Stimulated activated CD4-positive, alpha-beta T cell treated with anti-CD3 and anti-CD28 coated beads, TNF-alpha, amount 100 ng/mL, for 4 hours (primary cell): ENCODE data around the gene ABCA9.

ENCODE experiments used
- DNase-seq, 3 experiments: peaks; one replicate each; pipeline ENCODE4 v3.0.0-alpha.2; 2020; ENCODE audit warnings: low read depth in 3 of 3

Gene ABCA9

DNA sequence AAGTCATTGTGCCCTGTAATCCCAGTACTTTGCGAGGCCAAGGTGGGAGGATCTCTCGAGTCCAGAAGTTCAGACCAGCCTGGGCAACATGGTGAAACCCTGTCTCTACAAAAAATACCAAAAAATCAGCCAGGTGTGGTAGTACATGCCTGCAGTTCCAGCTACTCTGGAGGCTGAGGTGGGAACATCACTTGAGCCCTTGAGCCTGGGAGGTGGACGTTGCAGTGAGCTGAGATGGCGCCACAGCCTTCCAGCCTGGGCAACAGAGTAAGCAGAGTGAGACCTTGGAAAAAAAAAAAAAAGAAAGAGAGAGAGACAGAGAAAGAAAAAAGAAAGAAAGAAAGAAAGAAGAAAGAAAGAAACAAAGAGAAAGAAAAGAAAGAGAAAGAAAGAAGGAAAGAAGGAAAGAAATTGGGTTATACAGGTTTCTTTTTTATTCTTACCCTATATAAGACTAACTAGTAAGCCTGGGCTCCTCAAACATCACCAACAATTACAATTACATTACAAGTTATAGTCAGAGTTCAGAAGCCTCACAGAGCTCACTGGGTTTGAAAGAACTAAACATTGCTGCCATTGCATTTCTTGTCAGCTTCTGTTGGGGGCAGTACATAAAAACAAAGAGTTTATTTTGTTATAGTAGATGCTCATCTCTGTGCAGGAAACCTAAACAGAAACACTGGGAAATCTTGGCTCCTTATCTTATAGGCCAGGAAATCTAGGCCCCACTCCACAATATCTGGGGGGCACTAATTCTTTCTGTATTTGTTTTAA lies 6.7 kb upstream of the ABCA9 start:
- no peak for DNase-seq

- no peak for DNase-seq
Measured at GRCh38 chr17:69066482-69066881, 5.8 kb upstream of the ABCA9 start.

DNA sequence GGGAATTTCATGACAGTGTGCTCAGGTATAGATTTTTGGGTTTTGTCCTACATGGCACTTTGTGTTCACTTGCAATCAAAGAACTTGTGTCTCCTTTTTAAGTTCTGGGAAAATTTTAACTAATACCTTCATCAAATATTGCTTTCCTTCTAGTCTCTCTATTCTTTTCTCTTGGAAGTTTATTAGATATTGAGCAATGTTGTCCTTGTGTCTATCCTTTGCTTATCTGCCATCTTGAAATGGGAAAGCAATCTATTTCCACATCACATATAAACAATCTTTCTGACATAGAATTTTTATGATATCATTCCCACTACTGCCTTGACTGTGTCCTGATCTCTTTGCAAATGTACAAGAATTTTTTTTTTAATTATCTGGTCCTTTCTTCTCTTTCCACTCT lies 4.4 kb upstream of the ABCA9 start:
- DNase-seq: no peak

GRCh38 chr17:69064476-69064875 lies 3.7 kb upstream of the ABCA9 start:
- DNase-seq: no peak

DNA sequence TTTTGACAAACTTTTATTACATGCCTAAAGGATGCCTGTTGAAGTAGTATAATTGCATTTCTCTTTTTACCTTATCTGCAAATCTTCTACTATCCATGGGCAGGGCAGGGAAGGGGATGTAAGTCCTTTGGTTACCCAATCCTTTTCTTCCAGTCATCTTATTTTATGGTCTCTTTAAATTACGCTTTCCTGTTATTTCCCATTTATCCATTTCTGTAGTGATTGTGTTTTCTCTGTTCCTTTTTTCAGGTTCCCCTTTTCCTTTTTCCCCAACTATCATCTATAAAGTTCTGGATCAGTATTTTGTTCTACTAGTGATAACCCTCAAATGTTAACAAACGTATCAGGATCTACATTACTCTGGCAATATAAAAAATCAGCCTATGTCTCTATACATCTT lies 3.3 kb upstream of the ABCA9 start:
- no peak for DNase-seq

GRCh38 chr17:69062860-69063581 lies 2.3 kb upstream of the ABCA9 start:
- DNase-seq: no peak

DNA sequence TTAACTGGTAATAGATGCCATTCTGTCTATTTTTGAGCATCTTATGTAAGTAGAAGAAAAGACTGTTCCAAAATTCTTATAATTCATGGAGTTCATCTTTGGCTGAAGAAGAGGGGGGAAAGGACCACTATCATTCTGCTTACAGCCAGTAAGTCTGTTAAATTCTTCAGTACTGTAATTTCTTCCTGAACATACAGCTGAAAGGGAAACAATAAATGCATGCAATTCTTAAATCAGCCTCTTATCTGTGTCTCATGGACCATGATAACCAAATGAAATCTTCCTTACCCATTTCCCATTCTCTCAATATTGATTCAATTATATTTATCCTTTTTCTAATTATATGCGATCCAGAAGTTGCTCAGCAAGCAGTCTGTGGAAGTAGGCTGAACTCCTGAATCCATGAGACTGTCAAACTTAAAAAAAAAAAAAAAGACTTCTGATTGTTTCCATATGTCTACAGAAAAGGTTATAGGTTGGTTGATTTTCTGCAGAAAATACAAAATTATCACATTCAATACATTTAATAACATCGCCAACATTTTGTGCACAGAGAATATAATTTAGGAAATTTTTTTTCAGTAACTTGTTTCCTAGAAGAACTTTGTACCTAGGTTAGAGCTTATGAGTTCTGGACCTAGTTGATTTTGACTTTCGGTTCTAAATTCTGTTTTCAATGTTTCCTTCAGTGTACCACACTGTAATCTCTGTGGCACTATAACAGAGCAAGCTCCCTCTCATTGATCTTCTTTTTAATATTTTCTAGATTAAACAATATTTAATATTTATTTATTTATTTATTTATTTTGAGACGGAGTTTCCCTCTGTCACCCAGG lies 1.2 kb upstream of the ABCA9 start:
- no peak for DNase-seq

DNA sequence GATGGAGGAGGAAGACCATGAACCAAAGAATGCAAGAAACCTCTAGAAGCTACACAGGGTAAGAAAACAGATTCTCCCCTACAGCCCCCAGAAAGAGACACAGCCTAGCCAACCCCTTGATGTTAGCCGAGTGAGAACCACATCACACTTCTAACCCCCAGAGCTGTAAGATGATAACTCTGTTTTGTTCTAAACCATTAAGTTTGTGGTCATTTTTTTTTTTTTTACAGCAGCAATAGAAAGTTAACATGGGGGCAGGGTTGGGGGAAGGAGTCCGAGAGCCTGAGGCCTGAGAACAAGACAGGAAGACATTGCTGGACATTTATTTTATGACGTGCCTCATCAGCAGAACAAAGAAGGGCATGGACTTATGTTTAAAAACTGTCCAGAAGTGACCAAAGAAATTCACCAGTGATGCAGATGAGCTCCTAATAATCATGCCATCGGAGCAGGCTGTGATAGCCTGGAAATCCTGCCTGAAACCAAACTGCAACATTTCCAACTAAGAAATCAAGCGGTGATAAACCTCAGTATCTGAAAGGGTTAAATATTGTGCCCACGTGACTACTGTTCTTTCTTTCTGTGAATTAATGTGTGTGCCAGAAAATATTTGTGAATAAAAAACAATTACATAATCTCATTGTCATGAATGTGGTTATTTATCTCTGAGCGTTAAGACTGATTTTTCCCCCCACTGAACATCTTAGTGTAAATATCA lies 1.1 kb downstream of the ABCA9 start:
- no peak for DNase-seq

DNA sequence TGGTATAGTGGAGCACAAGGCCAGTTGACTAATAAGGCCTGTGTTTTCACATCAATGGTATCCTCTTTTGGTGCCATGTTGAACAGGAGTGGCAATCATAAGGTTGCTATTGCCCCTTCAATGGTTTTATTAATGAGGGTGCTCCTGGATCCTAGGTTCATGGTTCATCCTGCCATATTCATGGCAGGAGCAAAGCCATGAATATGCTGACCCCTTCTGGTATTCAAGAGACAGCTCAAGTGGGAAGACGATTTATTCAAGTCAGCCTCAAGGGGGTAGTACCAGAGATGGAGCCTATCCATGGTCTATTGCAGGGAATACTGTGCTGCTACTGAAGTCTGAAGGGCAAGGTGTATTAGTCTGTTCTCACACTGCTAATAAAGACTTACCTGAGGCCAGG lies 2.6 kb downstream of the ABCA9 start:
- DNase-seq: no peak

DNA sequence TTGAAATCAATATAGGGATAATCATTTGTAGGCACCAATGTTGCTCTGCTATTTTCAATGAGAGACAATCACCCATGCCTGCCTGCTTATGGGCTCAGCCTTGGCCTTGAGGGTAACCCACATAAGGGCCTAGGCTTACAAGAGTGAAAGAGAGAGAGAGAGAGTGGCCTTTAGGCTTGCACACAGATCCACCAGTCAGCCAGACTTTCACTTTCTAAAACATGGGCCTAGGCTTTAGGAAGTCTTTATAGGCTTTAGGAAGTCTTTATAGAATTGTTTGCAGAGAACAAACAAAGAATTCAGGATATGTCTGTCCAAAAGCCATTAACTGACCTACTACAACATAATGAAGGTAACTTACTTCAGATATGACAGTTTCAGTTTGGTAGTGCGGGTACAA lies 3.4 kb downstream of the ABCA9 start:
- no peak for DNase-seq

GRCh38 chr17:69056179-69056823 lies 4.4 kb downstream of the ABCA9 start:
- no peak for DNase-seq

GRCh38 chr17:69055334-69055733 lies 5.4 kb downstream of the ABCA9 start:
- DNase-seq: no peak

GRCh38 chr17:69050999-69051775 lies 9.5 kb downstream of the ABCA9 start:
- DNase-seq: no peak

GRCh38 chr17:69048634-69049033 lies 12.1 kb downstream of the ABCA9 start:
- DNase-seq: no peak

DNA sequence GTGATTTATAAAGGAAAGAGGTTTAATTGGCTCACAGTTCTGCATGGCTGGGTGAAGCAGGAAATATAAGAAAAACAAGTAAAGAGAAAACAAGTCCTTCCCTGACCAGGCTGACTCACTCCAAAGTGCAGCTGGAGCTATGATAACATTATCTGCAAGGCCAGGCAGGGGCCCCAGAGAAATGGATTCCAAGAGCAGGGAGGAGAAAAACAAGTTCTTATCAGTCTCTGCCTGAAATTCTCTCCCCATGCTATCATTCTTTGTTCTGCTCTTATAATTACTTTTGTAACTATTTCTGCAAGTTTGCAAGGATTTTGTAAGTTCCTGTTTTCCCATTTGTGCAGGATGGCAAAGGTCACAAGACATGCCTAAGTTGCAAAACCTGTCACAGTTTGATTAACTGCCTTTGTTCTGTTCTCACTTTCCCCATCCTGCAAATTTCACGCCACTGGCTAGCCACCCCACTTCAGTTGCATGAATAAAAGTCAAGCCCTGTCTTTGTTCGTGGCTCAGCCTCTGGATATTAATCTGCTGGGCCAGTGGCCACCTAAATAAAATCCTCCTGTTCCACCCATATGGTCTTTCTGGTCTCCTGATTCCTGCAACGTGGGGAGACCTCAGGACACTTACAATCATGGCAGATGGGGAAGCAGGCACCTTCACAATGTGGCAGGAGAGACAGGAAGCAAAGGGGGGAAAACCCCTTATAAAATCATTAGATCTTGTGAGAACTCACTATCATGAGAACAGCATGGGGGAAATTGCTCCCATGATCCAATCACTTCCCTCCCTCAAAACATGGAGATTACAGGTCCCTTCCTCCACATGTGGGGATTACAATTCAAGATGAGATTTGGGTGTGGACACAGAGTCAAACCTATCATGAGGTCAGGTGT lies 13.1 kb downstream of the ABCA9 start:
- no peak for DNase-seq

DNA sequence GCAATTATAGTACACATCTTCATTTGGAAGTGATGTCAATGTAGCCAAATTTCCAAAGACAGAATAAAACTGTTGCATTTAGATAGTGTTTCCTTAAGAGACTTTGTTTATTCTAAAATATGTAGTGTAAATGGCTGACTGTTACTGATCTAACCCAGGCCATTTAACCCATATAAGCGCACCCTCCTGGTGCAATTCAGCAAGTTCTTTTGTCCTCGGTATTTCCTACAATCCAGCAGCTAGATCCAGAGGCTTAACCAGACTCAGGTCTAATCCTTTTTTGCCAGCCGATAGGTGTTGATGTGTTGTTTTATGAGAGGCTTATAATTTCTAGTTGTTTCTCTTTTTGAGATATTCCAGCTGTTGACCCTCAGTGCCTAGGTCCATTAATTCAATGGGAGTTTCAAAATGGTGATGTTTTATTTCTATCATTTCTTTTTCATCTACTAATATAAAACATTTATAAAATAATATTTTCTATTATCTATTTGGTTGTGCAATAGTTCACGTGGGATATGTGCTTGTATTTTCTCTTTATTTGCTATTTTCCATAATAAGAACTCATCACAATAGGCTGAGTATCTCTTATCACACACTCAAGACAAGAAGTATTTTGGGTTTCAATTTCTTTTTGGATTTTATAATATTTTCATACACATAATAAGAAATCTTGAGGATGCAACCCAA lies 14.5 kb downstream of the ABCA9 start:
- DNase-seq: no peak

DNA sequence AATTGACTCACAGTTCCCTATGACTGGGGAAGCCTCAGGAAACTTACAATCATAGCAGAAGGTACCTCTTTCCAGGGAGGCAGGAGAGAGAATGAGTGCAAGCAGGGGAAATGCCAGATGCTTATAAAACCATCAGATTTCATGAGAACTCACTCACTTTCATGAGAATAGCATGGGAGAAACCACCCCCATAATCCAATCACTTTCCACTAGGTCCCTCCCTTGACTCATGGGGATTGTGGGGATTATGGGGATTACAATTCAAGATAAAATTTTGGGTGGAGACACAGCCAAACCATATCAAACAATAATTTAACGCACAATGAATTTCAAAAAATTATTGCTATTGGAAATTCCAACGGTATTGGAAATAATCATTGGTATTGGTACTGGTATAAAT lies 15.1 kb downstream of the ABCA9 start:
- no peak for DNase-seq

DNA sequence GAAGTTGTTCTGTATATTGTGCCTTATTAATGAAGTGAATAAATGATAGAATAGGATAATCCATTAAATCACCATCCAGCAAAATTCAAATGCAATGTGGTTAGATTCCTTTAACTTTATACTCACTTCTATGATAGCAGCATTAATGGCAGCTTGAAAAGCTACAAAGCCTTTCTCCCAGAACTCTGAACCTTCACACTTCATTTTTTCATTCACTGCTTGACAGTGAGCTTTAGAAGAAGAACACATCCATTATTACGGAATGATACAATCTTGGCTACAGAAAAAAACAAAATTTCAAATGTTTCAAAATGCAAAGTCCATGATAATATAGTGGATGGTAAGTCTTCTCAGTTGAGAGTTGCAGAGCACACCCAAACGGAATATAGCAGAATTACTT lies 16.4 kb downstream of the ABCA9 start:
- no peak for DNase-seq
